Stimulated activated naive CD4-positive, alpha-beta T cell treated with Interleukin-2 at 50 U/mL for 16 hours (primary cell): Measurements from ENCODE around the gene GPR4.
A peak's percentile ranks its signal among the peaks of the same experiment; 100 is the strongest.
"Not testable (repeated sequence)": the region's sequence is repeated elsewhere in the genome, so short reads cannot be mapped to it uniquely, and the experiment has no call there.

Experiments
- DNase-seq: peaks from one replicate; lab custom pipeline; 2025; lab: John Stamatoyannopoulos, UW

The GPR4 gene

GRCh38 chr19:45621976-45622503, 20.0 kb upstream of the GPR4 start:
- no peak for DNase-seq

GRCh38 chr19:45621389-45621788, 19.4 kb upstream of the GPR4 start:
- DNase-seq: no peak

GRCh38 chr19:45616704-45617017, 14.6 kb upstream of the GPR4 start:
- DNase-seq: no peak

GRCh38 chr19:45615795-45616703, 14.0 kb upstream of the GPR4 start:
- DNase-seq: peak; percentile 69

DNA sequence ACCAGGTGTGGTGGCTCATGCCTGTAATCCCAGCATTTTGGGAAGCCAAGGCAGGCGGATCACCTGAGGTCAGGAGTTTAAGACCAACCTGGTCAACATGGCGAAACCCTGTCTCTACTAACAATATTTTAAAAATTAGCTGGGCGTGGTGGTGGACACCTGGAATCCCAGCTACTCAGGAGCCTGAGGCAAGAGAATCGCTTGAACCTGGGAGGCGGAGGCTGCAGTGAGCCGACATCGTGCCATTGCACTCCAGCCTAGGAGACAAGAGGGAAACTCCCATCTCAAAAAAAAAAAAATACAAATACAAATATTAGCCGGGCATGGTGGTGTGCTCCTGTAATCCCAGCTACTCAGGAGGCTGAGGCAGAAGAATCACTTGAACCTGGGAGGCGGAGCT, 13.0 kb upstream of the GPR4 start:
- DNase-seq: not testable (repeated sequence)

DNA sequence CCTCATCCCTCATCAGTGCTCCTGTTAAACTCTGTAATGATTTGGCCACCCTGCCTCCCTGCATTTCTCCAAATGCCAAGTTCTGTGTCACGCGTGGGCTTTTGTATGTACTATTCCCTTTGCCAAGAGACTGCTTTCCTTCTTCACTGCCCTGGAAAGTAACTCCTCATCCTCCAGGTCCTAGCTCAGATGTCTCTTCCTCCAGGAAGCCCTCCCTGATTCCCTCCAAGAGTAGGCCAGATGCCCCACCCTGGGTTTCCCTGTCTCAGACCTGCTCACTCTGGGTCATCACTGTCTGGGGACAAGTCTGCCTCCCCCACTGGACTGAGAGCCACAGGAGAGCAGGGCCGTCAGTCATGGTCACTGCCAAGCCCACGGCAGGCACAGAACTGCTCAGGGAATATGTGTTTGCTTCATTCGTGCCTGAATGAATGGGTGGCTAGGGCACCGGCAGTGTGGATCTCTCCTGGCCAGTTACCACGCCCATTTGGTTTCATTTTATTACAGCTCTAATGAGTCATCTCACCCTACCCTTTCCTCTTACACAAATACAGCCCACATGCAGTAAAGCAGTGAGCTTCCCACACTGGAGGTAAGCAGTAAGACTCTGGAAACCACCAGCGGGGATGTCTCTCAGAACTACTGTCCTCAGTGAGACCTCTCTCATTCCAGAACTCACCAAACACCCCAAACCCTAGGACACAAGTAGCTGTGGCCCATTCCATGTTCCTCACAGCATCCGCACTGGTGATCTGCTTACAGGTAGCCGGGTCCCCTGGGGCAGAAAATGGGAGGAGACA, 12.1 kb upstream of the GPR4 start:
- peak; percentile 54 for DNase-seq

GRCh38 chr19:45608948-45609347, 6.9 kb upstream of the GPR4 start:
- DNase-seq: no peak

DNA sequence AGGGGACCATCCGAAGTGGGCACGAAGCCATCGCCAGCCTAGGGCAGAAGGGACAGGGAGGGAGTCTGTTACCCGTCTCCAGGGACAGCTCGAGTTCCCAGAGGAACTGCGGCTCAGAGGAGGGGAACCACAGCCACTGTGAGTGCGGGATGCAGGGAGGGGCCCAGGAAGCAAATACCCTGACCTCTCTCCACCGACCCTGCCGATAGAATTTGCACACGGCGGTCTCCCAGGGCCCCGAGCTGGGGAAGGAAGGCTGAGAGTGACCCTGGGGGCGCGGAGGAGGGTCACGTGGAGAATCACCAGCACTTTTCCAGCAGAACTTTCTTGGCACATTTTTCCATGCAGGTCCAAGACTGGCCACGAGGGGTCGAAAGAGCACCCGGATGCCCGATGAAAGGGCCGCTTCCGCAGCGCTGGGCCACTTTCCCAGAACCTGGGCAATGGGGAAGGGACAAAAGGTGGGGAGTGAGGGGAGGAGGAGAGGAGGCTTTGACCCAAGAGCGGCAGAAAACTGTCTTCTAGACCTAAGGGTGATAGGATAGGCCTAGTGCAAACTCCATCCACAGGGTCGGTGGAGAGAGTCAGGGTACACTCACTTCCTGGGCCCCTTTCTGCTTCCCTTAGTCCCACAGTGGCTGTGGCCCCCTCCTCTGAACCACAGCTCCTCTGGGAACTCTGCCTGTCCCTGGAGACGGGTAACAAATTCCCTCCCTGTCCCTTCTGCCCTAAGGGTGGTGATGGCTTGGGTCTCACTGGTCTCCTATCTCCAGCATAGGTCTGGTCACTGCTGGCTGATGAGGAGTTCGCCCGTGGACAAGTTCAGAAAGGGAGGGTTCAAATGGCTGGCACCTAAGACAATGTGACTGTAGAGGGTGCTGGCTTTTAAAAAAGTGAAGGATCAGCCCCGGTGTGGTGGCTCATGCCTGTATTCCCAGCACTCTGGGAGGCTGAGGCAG, 5.3 kb upstream of the GPR4 start:
- peak; percentile 29 for DNase-seq

DNA sequence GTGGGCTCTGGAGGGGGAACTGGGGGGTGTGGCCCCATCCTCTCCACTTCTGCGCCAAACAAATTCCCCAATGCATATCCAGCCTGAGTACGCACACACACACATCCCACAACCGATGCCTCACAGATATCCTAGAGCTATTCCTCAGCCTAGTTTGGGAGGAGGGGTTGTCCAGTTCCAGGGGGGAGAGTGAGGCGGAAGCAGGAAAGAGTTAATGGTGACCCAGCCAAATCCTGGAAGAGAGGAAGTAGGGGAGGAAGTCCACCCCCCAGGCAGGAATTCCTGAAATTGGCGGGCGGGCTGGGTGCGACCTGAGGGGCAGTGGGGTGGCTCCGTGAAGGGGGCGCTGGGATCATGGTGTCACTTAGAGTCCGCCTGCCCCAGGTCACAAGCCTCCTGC, 897 bp downstream of the GPR4 start:
- no peak for DNase-seq

DNA sequence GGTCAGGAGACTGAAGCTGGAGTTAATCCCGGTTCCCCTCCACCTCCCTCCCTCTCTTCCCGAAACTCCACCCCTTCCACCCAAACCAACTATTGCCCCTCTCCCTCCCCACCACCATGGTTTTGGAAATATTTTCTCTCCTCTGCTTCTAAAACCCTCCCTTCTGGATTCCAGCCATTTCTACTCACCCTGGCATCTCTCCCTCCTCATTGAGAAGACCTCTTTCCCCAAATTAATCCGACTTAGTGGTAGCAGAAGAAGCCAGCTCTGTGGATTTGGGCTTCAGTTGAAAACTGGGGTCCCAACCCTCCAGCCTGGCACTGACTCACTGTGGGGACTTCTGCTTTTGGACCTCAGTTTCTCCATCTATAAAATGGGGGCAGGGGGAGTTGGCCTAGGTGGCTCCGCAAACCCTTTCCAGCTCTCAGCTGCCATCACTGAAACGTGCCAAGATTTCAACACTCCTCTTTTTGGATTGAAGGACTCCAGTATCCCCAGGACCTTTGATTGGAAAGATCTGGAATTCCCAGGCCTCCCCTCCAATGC, 1.6 kb downstream of the GPR4 start:
- DNase-seq: no peak

- DNase-seq: no peak
These were observed 2.7 kb downstream of the GPR4 start for GRCh38 chr19:45599286-45599685.

DNA sequence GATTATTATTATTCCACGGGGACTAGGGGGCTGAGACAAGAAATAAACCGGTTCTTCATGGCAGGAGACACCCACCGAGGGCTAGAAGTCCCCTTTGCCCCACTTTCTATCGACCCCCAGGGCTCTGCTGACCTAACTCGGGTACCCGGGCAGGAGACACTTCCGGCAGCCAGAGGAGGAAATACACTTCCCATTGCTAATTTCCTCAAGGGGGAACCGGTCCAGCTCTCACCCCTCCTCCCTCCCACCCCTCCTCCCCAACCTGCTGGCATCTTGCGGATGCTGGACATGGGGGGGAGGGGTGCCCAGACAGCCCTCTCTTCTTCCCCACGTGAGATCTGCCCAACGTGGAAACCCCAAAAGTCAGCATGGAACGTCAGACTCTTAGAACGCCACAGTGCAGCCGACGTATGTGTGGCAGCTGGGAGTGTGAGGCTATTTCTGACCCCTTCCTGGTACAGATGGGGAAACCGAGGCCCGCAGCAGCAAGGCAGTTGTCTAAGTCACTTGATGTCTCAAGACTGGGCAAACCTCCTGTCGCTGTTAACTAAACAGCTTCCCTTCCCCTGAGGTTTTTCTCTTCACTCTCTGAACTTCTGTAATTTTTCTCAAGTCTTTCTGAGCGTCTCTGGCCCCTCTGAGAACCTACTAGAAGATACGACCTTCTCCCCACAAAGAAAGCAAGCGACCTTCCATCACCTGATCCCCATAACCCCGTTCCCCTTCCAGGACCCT, 3.6 kb downstream of the GPR4 start:
- no peak for DNase-seq

GRCh38 chr19:45597425-45598111, 4.4 kb downstream of the GPR4 start:
- no peak for DNase-seq

- DNase-seq: no peak
These were observed 6.2 kb downstream of the GPR4 start for GRCh38 chr19:45595814-45596213.

GRCh38 chr19:45593520-45593919, 8.5 kb downstream of the GPR4 start:
- no peak for DNase-seq

DNA sequence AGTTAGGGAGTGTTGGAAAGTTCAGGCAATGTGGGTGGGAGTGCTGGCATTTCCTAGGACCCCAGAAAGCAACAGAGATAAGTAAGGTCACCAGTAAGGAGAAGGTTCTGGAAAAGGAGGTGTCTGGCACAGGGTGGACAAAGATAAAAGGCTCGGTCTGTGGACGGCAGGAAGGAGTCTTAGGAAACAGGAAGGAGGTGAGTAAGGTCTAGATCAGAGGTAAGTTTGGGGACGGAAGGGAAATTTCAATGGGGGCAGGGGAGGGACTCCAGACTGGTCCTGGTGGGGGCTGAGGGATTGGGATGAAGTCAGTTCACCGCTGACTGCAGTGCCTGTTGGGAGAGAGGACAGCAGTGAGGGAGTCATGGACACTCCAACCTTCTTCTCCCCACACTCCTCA, 9.6 kb downstream of the GPR4 start:
- DNase-seq: no peak

DNA sequence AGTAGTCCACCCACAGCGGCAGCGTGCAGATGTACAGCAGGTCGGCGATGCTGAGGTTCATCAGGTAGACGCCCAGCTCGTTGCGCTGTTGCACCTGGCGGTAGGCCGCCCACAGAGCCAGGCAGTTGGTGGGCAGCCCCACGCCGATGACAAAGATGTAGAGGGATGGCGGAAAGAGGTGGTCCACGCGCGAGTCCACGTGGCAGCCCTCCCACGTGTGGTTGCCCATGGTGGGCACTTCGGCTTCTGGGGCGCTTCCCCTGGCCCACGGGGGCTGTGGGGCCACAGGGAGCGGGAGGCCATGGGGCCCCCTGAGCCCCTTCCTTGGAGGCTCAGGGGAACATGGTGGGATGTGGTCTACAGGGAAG, 10.4 kb downstream of the GPR4 start:
- DNase-seq: no peak

GRCh38 chr19:45591004-45591637, 10.9 kb downstream of the GPR4 start:
- peak; percentile 18 for DNase-seq

GRCh38 chr19:45590300-45591003, 11.6 kb downstream of the GPR4 start:
- DNase-seq: no peak
